GM21360 (cell line): ENCODE measurements around the gene GINM1.
A peak's percentile ranks its signal among the peaks of the same experiment; 100 is the strongest.

Experiments used
- ATAC-seq: cut with Tn5 transposase; IDR thresholded peaks from one replicate; pipeline ENCODE4 v1.9.1; 2021; ENCODE audit warnings: mild to moderate bottlenecking, moderate library complexity; ENCODE audit not compliant: unreplicated experiment

Gene GINM1

DNA sequence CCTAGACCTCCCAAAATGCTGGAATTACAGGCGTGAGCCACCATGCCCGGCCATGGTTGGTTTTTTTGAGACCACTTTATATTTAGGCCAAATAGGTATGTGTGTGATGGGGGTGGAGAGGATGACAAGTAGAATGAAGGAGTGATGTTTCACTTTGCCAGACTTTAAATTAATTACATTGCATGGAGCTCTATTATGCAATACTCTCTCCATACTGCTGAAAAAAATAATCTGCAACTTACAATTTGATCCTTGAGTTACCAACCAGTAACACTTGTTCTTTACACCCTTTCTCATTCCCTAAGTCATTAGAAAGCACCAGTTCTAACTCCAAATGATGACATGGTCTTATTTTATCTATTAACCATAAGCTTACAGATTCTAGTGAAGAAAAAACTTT lies 26.8 kb downstream of the GINM1 start:
- no peak for ATAC-seq

DNA sequence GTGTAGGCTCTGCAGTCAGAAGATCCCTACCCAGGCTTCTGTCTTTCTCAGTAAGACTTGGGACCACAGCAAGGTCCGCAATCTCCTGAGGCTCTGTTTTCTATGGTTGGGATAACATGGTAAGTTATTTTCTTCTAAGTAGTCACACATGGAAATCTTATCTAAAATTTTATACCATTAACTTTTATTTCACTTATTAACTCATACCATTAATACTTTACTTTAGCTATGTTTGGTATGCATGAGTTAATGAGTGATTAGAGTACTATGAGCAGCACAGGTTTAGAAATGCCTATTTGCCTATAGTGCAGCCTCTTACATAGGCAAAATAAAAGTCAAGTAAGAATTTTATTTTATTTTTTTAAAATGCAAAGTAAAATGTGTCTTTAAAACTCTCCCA lies 27.2 kb downstream of the GINM1 start:
- ATAC-seq, result no peak

DNA sequence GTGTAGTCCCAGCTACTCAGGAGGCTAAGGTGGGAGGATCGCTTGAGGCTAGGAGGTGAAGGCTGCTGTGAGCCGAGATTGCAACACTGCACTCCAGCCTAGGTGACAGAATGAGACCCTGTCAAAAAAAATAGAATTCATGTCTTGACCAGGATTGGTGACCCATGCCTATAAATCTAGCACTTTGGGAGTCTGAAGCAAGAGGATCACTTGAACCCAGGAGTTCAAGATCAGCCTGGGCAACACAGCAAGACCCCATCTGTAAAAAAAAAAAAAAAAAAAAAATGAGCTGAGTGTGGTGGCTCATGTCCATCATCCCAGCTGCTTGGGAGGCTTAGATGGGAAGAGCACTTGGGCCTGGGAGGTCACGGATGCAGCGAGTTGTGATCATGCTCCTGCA lies 34.3 kb downstream of the GINM1 start:
- no peak for ATAC-seq

DNA sequence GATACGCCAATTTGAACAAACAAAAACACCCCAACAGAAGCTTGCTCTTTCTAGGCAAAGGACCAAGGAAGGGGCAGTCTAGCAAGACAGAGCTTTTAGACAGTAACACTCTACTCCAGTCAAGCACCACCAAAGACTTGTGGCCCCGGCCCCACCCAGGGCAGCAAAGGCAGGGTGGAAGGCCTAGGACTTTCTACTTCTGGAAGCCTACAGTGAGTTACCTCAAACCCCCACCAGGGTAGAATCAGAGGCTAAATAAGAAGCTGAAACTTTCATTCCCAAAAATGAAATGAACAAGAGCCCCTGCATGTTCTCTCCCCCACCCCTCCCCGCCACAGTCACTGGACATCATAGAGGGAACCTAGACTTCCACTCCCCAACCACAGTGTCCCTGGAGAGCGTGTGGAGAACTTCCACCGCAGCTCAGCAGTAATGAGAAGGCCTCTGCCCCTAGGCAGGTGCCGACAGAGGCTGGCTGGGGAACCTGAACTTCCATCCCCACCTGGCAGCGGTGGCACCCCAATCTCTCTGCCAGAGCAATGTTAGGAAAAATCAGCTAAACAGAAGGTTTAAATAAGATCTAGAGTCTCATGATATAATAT lies 42.3 kb downstream of the GINM1 start:
- no peak for ATAC-seq

DNA sequence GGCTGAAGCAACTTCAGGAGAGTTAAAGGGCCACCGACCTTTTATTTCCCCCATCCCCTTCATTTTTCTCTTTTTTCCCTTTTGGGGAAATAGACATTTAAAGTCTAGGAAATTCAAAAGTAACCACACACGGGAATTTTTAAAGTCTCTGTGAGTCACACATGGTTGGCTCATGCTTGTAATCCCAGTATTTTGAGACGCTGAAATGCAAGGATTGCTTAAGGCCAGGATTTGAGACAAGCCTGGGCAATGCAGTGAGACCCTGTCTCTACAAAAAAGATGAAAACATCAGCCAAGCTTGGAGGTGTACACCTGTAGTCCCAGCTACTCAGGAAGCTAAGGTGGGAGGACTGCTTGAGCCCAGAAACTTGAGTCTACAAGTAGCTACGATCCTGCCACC lies 48.2 kb downstream of the GINM1 start:
- no peak for ATAC-seq

DNA sequence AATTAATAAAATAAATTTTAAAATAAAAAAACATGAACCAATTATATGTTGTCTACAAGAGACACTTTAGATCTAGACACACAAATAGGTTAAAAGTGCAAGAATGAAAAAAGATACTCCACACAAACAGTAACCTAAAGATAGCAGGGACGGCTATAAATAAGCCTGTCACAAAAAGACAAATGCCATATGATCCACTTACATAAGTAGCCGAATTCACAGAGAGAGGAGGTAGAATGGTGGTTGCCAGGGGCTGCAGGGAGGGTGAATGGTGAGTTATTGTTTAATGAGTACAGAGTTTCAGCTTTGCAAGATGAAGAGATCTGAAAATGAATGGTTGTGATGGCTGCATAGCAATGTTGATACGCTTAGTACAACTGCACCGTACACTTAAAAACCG lies 49.6 kb downstream of the GINM1 start:
- no peak for ATAC-seq

DNA sequence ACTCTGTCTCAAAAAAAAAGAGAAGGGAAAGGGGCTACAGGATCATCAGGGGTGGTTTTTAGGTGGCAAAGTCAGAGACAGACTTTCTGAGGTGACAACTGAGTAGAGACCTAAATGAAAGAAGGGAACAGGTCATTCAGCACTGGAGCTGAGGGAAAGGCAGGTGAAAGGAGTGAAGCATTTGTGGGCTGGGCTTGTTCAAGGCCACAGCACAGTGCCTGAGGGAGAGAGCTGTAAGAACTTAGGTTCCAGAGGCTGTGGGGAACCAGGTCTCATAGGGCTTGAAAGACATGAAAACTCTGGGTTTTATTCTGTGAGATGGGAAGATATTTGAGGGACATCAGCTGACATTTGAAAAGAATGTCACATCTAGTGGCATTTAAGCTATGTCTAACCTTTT lies 61.5 kb downstream of the GINM1 start:
- ATAC-seq, result no peak

DNA sequence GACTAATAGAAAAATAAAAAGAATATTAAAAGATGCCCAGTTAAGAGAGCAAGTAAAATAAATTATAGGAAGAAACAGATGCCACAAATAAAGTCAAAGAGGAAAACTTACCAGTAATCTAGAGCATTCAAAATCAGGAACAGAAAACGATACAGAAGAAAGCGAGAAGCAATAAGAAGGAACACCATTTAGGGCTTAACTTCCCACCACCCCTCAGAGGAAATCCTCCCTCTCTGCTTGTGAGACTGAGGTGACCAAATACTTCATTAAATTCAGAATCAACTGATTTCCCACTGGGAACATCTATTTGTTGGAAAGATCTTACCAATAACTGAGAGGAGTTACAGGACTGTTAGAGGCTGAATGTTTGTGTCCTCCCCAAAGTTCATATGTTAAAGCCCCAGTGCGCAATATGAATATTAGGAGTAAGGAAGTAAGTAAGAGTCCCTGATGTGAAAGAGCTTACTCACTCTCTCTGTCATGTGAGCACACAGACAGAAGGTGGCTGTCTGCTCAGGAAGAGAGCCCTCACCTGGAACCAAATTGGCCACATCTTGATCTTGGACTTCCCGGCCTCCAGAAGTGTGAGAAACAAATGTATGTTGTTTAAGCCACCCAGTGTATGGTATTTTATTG lies 62.8 kb downstream of the GINM1 start:
- ATAC-seq, result peak; percentile 86

DNA sequence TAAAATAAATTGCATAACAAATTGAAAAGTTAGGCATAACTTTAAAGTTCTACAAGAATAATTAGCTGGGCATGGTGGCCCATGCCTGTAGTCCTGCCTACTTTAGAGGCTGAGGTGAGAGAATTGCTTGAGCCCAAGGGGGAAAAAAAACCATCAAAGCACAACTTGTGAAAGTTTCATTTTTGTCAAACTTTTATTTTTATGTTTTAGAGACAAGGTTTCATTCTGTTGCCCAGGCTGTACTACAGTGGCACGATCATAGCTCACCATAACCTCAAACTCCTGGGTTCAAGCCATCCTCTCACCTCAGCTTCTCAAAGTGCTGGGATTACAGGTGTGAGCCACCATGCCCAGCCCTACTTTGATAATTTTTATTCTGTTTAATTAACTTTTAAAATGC lies 68.1 kb downstream of the GINM1 start:
- no peak for ATAC-seq

DNA sequence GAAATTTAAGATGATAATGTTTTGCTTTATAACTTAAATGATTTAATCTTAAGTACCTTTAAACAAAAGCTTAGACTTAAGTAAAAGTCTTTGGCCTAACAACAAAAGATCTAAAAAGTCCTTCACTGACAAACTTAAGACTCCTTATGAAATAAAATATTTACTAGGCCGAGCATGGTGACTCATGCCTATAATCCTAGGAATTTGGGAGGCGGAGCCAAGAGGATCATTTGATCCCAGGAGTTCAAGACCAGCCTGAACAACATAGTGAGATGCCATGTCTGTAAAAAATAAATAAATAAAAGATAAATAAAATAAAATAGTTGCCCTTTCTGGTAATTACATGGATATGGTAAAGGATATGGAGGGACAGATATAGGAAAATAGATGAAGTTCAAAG lies 69.9 kb downstream of the GINM1 start:
- no peak for ATAC-seq
